RWPE1 (cell line): ENCODE results near the gene ANGPTL4.
A peak's percentile ranks its signal among the peaks of the same experiment; 100 is the strongest.
"Not testable (repeated sequence)": the region's sequence is repeated elsewhere in the genome, so short reads cannot be mapped to it uniquely, and the experiment has no call there.

Experiments used
- CTCF ChIA-PET: fragments of 350-600 bp; sonication (Branson Sonifier 250); formaldehyde crosslinking; extraction: SDS; loops from one replicate; lab custom pipeline; 2021; lab: Yijun Ruan, JAX
- POLR2A ChIA-PET: fragments of 400-600 bp; formaldehyde crosslinking; extraction: SDS; loops from one replicate; lab custom pipeline; 2020; ENCODE audit warnings: antibody characterized with exemption; ENCODE audit not compliant: low non-redundant PET; lab: Yijun Ruan, JAX
- DNase-seq: peaks from one replicate; pipeline ENCODE4 v3.0.0; 2012; ENCODE audit warnings: low spot score
- H3K27ac ChIP-seq: fragments of 450-650 bp; 2 replicates; pipeline ENCODE4 v1.5.1; 2017
- CTCF ChIP-seq: fragments of 450-650 bp; conservative IDR thresholded peaks from 2 replicates; pipeline ENCODE4 v1.5.1; 2017; ENCODE audit warnings: low read depth, mild to moderate bottlenecking

Gene ANGPTL4

GRCh38 chr19:8403098-8403819, 39.3 kb downstream of the ANGPTL4 start:
- H3K27ac ChIP-seq, result peak overlapping the region; percentile 17; the same call in 1 of the 2 replicates
- TF ChIP-seq CTCF, result no peak
- ChIA-PET POLR2A (no interaction called here), CTCF (interaction anchor here (0.6 kb wide), 1 partner anchor 211 kb away, joined by 4 read pairs; no protein-coding TSS in a partner anchor)
- no peak for DNase-seq

- ChIA-PET CTCF (no interaction called here), POLR2A (no interaction called here)
- DNase-seq, result no peak
- no peak for TF ChIP-seq CTCF
- no peak overlapping the region for H3K27ac ChIP-seq
These were observed 39.8 kb downstream of the ANGPTL4 start for GRCh38 chr19:8403820-8404109.

GRCh38 chr19:8404391-8405151, 40.6 kb downstream of the ANGPTL4 start:
- no peak for TF ChIP-seq CTCF

GRCh38 chr19:8410718-8411117, 46.8 kb downstream of the ANGPTL4 start:
- CTCF ChIA-PET, H3K27ac ChIP-seq, DNase-seq: not testable (repeated sequence)
- POLR2A ChIA-PET, result interaction anchor here (0.6 kb wide), 1 partner anchor 60 kb away, joined by 3 read pairs; no protein-coding TSS in a partner anchor

More at GRCh38 chr19:8404391-8405151, 40.6 kb downstream of the ANGPTL4 start:
- H3K27ac ChIP-seq, result peak overlapping the region; percentile 39
- POLR2A ChIA-PET, result interaction anchor here (0.5 kb wide), 1 partner anchor 108 kb away, joined by 3 read pairs; no protein-coding TSS in a partner anchor
- CTCF ChIA-PET, result interaction anchor here (0.6 to 1.4 kb wide), 2 partner anchors 8 to 50 kb away, joined by 3 to 5 read pairs; no protein-coding TSS in a partner anchor
- DNase-seq, result no peak

GRCh38 chr19:8412783-8413628, 49.1 kb downstream of the ANGPTL4 start, which contains the start of gene MARCHF2:
MARCHF2 (plus strand) TSS chr19:8413305; CDS start chr19:8421841, 8,536 bp downstream.
- H3K27ac ChIP-seq, result peak within 1 kb of the TSS; percentile 54
- POLR2A ChIA-PET, result interaction anchor here (1.3 kb wide), 1 partner anchor 11 kb away, joined by 3 read pairs; no protein-coding TSS in a partner anchor
- CTCF ChIA-PET, result interaction anchor here (0.7 to 1.3 kb wide), 3 partner anchors 58 to 166 kb away, joined by 3 to 8 read pairs (median 3); no protein-coding TSS in a partner anchor
- DNase-seq, result peak; percentile 95
- TF ChIP-seq CTCF, result peak; percentile 84

GRCh38 chr19:8413629-8413995, 49.7 kb downstream of the ANGPTL4 start:
- CTCF ChIA-PET, result interaction anchor here (0.7 to 1.3 kb wide), 2 partner anchors 60 to 166 kb away, joined by 3 to 8 read pairs; no protein-coding TSS in a partner anchor
- peak overlapping the region; percentile 21 for H3K27ac ChIP-seq
- TF ChIP-seq CTCF, result no peak
- POLR2A ChIA-PET, result interaction anchor here (0.7 to 1.3 kb wide), 2 partner anchors 10 to 217 kb away, joined by 3 read pairs; no protein-coding TSS in a partner anchor
- no peak for DNase-seq
